PFSK-1 (cell line): ENCODE results near the gene SHROOM1.

Source experiments
- FOXP2 ChIP-seq: optimal IDR thresholded peaks from 2 replicates; pipeline ENCODE3; 2011; ENCODE audit warnings: borderline replicate concordance, control low read depth, inconsistent platforms; ENCODE audit not compliant: insufficient read depth; ENCODE audit errors: extremely low read length, extremely low read depth
- POLR2AphosphoS5 ChIP-seq: IDR thresholded peaks from 2 replicates; pipeline ENCODE4 v1.6.1; 2012; ENCODE audit warnings: low read depth, mild to moderate bottlenecking, control low read depth, low read length, moderate library complexity
- SIN3A ChIP-seq: IDR thresholded peaks from 2 replicates; pipeline ENCODE4 v1.6.1; 2012; ENCODE audit warnings: mild to moderate bottlenecking, low read length, moderate library complexity, borderline replicate concordance; ENCODE audit not compliant: insufficient read depth
- TAF1 ChIP-seq: IDR thresholded peaks from 2 replicates; pipeline ENCODE4 v1.6.1; 2012; ENCODE audit warnings: low read length, control low read depth, borderline replicate concordance; ENCODE audit not compliant: insufficient read depth
- TF ChIP-seq, protein P1 (sequence below), 2 experiments: IDR thresholded peaks; 2 replicates each; pipeline versions ENCODE4 v1.6.1 to v1.8.0; 2011 to 2012; ENCODE audit warnings: low read depth in 2 of 2, low read length in 2 of 2, control low read depth in 1 of 2, inconsistent platforms in 1 of 2, mild to moderate bottlenecking in 1 of 2, moderate library complexity in 1 of 2; ENCODE audit not compliant: insufficient read depth in 1 of 2

Gene SHROOM1

GRCh38 chr5:132785365-132785764, 45.1 kb downstream of the SHROOM1 start:
- TF ChIP-seq TAF1 (no peak), FOXP2 (no peak), SIN3A (no peak), POLR2AphosphoS5 (no peak)
- TF ChIP-seq, protein P1, sequence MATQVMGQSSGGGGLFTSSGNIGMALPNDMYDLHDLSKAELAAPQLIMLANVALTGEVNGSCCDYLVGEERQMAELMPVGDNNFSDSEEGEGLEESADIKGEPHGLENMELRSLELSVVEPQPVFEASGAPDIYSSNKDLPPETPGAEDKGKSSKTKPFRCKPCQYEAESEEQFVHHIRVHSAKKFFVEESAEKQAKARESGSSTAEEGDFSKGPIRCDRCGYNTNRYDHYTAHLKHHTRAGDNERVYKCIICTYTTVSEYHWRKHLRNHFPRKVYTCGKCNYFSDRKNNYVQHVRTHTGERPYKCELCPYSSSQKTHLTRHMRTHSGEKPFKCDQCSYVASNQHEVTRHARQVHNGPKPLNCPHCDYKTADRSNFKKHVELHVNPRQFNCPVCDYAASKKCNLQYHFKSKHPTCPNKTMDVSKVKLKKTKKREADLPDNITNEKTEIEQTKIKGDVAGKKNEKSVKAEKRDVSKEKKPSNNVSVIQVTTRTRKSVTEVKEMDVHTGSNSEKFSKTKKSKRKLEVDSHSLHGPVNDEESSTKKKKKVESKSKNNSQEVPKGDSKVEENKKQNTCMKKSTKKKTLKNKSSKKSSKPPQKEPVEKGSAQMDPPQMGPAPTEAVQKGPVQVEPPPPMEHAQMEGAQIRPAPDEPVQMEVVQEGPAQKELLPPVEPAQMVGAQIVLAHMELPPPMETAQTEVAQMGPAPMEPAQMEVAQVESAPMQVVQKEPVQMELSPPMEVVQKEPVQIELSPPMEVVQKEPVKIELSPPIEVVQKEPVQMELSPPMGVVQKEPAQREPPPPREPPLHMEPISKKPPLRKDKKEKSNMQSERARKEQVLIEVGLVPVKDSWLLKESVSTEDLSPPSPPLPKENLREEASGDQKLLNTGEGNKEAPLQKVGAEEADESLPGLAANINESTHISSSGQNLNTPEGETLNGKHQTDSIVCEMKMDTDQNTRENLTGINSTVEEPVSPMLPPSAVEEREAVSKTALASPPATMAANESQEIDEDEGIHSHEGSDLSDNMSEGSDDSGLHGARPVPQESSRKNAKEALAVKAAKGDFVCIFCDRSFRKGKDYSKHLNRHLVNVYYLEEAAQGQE (IDR thresholded peaks at IDR 0.05; ENCODE audit: insufficient read depth in 1 of 2, low read depth in 2 of 2, low read length in 2 of 2) = no peak

DNA sequence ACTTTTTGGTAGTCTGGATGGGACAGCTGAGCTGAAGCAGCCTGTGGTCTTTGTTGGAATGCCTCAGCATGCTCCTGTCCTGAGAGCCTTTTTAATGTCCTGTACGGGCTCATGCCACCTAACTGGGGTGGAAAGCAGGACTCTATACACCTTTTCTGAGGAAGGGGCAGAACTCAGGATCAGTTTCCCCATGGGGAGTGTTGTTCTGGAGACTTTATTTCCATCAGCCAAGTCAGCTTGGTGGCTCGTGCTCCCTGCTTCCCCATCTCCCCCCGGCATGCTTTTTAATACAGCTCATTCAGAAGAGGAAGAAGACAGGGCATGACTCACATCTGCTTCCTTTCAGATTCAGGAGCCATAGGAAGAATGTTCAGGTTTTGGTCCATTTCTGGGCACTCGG, 48.3 kb downstream of the SHROOM1 start:
- TF ChIP-seq, protein P1 (IDR thresholded peaks at IDR 0.05; ENCODE audit: insufficient read depth in 1 of 2, low read depth in 2 of 2, low read length in 2 of 2) = no peak
- TF ChIP-seq TAF1 = no peak
- no peak for TF ChIP-seq POLR2AphosphoS5
- TF ChIP-seq FOXP2 = no peak
- no peak for TF ChIP-seq SIN3A

DNA sequence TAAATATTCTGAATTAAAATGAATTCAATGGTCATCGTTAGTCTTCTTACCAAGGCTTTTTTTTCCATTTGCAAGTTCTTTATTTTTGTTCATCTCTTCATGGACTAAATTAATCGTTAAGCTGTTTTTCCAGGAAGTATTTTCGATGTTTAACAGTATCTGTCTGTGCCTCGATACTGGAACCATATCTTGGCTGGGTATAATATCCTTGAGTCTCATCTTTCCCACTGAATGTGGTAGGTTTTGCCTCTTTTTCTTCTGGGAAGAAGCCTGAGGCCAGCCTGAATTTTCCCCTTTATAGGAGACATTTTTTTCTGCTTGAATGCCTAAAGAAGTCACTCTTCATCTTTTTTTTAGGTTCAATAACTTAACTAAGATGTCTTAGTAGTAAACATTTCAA, 49.4 kb downstream of the SHROOM1 start:
- no peak for TF ChIP-seq TAF1
- no peak for TF ChIP-seq FOXP2
- TF ChIP-seq, protein P1 (IDR thresholded peaks at IDR 0.05; ENCODE audit: insufficient read depth in 1 of 2, low read depth in 2 of 2, low read length in 2 of 2) = no peak
- TF ChIP-seq POLR2AphosphoS5 = no peak
- no peak for TF ChIP-seq SIN3A

- TF ChIP-seq TAF1 (no peak), POLR2AphosphoS5 (no peak), SIN3A (no peak), FOXP2 (no peak)
- TF ChIP-seq, protein P1 (IDR thresholded peaks at IDR 0.05; ENCODE audit: insufficient read depth in 1 of 2, low read depth in 2 of 2, low read length in 2 of 2) = no peak
These were observed 49.9 kb downstream of the SHROOM1 start for GRCh38 chr5:132780577-132780976.

- TF ChIP-seq TAF1 = no peak
- no peak for TF ChIP-seq SIN3A
- TF ChIP-seq, protein P1 (IDR thresholded peaks at IDR 0.05; ENCODE audit: insufficient read depth in 1 of 2, low read depth in 2 of 2, low read length in 2 of 2) = no peak
- TF ChIP-seq POLR2AphosphoS5 = no peak
- no peak for TF ChIP-seq FOXP2
These were observed 50.5 kb downstream of the SHROOM1 start for GRCh38 chr5:132779961-132780360.
